ENCODE measurements around the gene FAM13B.
"Not testable (repeated sequence)": the region's sequence is repeated elsewhere in the genome, so short reads cannot be mapped to it uniquely, and the experiment has no call there.

The FAM13B gene

DNA sequence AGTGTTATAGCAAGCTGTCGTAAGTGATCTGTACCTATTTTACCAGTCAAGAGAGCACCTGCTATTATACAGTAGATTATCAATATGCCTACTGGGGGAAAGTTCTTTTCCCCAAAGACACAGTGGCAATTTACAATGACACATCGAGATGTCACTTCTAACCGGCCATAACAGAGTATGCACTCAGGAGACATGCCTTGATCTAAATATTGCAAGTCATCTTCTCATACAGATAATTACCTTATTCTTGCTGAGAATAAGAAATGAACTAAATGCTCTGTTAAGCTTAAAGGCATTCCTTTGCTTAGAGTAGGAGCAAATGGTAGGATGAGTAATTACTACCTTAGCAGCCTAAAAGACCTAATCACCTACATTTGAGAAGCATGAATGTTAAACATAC, 72.1 kb downstream of the FAM13B start:
- no peak for DNase-seq (ENCODE audit: low read depth)

DNA sequence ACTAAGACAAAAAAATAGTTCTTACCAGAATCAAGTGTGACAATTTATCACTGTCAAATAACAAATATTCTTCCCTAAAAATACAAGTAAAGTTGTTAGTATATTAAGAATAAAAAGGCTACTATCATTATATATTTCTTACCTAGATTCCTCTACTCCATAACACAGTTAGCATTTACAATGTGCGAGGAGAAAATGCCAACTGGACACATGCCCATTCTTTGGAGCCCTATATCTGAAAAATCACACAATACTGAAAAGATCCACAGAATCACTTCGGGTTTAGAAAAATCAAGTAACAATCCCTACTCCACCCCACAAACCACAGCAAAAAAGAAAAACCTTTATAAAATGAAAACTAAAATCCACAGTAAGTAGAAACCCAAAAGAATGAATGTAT, 72.7 kb downstream of the FAM13B start:
- DNase-seq (ENCODE audit: low read depth), result no peak

DNA sequence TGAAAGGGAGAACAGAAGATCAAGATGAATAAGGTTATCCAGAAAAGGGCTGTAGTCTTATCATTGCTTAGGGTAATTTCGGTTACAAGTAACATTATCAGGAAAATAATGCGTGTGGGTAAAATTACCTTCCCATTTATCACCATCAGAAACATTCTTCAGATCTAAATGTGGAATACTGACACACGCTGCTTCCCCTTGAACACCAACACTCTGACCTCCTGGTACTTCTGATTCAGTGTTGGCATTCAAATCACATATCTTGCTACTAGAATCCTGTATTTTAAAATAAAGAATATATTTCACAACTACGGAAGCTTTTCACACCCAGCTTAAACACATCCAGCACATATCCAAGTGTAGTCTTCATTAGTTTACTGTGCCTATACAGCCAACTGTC, 73.4 kb downstream of the FAM13B start:
- DNase-seq (ENCODE audit: low read depth), result no peak

DNA sequence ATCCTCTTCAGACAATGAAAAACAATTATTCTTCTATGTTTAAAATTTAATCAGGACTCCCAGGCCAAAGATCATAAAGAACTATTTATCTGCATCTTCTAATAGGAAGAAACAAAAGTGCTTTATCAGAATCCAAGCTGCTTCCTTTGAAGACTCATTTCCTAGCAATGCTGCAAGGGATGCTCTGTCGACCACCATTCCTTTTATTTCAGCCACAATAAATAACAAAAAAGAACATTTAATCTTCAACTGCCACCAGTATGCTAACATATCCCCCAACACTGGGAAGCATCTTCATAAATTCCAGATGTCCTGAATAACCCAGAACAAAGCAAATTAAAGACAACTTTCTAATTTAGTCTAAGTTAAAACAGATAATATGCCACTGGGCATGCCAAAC, 74.9 kb downstream of the FAM13B start:
- DNase-seq (ENCODE audit: low read depth), result no peak

DNA sequence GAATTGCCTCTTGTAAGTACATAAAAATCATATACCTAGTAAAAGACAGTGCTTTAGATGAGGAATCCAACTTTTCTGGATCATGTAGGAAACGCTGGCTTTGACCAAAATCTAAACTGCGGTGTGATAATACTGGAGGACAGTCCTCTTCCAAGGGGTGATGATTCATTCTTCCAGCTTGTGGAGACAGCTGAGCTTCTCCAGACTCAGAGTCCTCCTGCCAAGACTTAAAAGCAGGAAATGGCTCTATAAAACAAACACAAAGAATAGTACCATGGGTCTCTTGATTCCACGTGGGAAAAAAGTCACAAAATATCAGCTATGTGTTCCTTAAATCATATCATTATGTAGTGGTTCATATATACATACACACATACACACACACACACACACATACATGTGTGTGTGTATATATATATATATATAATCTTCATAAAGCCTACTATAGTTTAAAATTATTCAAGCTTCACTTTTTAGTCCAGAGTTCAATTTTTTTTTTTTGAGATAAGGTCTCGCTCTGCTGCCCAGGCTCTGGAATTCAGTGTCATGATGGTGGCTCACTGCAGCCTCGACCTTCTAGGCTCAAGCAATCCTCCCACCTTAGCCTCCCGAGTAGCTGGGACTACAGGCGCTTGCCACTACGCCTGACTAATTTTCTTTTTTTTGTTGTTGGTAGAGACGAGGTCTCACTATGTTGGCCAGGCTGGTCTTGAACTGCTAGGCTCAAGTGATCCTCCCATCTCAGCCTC, 78.6 kb downstream of the FAM13B start:
- no peak for DNase-seq (ENCODE audit: low read depth)

DNA sequence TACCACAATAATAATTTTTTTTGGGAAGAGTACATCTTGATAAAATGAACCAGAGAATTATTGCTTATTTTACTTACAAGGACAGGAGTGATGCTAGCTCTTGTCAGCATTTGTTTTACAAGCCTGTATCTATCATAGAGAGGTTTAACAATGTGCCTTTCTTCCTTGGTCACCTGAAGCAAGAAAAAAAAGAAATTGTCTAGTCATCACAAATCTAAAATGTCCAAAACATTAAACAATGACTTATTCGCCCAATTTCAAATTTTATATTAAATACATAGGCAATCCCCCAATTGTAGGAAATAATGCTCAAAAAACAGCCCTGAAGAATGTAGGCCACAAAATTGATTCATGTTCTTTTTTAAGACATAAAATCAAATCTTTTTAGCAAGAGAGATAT, 87.1 kb downstream of the FAM13B start:
- no peak for DNase-seq (ENCODE audit: low read depth)

DNA sequence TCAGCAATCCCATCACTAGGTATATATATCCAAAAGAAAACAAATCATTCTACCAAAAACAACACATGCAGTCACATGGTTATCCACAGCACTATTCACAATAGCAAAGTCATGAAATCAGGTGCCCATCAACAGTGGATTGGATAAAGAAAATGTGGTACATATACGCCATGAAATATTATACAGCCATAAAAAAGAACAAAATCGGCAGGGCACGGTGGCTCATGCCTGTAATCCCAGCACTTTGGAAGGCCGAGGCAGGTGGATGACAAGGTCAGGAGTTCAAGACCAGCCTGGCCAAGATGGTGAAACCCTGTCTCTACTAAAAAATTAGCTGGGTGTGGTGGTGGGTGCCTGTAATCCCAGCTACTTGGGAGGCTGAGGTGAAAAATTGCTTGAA, 88.6 kb downstream of the FAM13B start:
- not testable (repeated sequence) for DNase-seq (ENCODE audit: low read depth)

DNA sequence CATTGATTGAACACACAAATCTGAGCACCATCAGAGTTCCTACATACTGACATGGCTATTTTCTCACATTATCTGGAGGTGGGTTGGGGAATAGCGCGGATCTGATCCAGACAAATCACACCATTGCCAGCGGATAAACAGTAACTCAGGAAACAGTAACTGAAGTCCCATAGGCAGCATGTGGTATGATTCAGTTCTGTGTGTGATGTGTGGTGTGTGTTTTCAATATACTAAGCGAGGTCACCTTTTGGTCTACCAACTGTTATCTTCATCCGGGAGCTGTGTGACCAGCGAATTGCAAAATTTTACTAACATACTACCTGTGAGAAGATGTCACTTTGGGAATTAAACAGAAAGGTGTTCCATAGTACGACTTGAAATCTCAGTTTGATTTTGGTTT, 93.5 kb downstream of the FAM13B start:
- no peak for DNase-seq (ENCODE audit: low read depth)

DNA sequence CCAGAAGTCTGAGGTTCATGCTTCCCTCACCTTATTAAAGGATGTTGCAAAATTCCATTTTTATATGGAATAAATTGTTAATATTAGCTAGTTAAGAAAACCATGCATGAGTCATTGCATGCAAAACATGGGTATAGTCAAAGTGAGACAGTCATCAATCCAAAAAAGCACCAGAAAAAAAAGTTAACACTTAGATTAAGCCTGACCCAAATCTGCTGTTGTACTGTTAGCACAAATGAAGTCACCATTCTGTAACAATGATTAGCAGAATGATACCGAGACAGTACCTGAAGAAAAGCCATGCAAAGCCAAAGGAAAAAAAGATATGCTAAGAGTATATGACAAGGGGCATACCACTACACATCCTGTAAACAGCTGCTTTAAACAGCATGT, 94.1 kb downstream of the FAM13B start:
- no peak for DNase-seq (ENCODE audit: low read depth)

DNA sequence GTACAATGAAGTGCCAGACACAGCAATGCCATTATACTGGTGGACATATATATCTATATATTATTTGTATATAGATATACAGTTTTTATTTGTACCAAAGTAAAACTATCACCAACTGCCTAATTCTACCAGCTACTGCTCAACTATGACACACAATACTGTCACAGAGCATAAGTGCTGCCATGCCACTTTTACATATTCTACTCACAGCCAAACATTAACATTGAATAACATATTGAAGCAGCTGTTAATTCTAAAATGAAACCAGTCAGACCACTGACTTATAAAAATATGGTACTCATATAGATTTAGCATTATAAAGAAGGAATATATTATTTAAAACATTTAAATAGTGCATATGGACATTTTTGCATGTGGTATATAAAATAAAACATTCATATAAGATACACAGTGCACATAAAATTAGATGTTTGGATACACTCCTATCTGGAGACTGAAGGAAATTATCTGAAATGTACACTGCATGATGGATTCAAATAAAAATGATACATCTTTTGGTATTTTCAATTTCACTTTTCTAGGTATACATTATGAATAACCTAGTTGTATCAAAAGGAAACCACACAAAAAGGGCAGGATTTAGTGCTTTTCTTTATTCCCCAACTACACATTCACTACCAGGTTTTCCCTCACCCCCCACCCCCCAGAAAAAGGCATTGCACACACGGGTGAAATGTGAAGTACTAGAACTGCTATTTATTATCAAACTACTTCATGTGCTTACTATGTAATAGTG, 94.7 kb downstream of the FAM13B start:
- DNase-seq (ENCODE audit: low read depth), result no peak

DNA sequence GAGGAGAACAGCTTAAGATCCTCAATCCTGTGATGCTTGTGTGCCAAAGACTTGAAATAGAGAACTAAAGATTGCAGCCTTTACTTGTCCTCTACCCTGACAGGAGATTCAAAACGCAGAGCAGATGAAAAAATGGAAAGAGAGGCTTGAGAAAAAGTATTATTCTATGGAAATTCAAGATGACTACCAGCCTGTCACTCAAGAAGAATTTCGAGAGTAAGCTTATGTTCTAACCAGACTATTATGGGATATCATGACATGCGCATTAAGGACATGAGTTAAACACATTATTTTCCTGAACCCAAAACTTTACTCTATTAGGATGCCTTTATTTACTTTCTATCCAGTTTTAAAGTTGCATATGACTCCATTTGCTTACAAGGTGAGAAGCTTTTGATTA, 97.2 kb downstream of the FAM13B start:
- no peak for DNase-seq (ENCODE audit: low read depth)

DNA sequence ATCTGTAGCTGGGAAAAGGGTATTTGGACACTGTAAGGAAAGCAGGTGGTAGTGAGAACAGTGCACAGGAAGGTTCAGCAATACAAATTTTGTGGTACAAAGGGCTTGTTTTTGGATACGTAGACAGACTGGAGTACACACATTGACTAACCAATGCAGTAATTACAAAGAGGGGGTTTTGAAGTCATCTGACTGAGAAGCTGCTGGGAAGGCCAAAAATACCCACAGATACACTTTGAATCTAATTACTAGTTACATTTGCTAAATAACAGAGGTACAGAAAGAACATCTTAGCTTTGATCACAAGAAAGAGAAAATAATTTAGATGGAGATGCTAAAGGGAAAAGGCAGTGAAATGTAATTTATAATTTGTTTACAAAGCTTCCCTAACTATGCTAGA, 97.7 kb downstream of the FAM13B start:
- DNase-seq (ENCODE audit: low read depth), result no peak

DNA sequence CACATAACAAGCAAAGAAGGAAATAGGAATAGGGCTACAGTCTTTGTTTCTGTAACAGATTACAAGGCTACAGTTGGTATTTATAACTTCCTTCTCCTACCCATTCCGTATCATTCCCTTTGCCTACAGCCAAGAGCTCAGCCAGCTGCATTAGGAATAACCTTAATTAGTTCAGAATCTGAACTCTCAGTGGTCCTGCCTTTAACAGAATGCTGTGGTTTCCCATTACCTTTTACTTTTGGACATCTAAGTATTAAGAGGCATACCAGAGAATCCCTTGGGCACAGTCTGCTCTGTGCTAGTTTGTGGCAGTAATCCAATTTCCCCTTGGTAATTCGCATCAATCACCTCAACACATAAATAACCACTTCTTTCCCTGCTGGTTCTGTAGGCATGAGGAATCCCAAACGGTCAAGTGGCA, 99.4 kb downstream of the FAM13B start:
- DNase-seq (ENCODE audit: low read depth), result no peak

DNA sequence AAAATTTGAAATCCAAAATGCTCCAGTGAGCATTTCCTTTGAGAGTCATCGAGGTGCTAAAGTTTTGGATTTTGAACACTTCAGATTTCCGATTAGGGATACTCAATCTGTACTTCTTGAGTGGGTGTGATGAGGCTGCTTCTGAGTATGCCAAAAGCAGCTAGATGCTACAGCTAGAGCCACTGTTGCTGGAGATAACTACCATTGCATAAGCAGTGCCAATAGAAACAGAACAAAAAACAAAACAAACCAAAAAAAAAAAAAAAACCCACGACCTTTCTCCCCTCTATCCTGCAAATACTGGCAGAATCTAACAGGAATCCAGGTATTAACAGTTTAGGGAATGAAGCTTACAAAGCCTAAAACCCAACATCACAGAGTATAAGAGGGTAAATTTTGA, 100.1 kb downstream of the FAM13B start:
- no peak for DNase-seq (ENCODE audit: low read depth)

DNA sequence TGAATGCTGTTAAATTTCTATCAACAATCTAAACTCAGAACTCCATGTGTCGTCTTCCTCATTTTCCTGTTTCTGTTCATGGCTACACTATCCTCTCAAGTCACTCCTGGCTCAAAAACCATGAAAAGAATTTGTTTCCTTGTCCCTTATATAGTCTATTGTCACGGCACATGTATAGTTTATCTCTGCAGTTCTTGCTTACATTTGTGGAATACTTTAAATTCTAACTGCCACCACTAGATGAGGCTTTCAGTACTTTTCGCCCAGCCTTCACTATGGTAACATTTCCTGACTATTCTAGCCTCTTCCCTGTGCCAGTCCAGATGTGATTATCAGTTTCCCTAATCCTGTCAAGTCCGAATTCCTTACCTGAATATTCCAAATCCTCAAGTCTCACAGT, 109.0 kb downstream of the FAM13B start:
- DNase-seq (ENCODE audit: low read depth), result no peak

DNA sequence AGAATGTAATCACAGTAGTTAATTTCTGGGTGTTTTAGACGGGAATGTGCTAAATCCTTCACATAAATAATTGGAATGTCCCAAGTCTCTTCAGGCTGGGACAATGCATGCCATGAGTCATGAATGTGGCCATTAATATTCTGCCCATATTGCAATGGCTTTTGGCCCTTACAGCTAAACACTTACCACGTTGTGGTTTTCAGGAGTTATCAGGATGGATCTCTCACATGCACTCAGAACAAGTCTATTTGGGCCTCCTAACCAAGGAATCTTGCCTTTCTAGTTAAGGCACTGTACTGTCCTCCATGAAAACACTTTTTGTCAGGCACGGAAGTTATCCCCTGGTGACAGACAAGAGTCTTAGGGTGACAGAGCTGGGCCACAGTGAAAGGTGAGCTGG, 110.9 kb downstream of the FAM13B start:
- no peak for DNase-seq (ENCODE audit: low read depth)

DNA sequence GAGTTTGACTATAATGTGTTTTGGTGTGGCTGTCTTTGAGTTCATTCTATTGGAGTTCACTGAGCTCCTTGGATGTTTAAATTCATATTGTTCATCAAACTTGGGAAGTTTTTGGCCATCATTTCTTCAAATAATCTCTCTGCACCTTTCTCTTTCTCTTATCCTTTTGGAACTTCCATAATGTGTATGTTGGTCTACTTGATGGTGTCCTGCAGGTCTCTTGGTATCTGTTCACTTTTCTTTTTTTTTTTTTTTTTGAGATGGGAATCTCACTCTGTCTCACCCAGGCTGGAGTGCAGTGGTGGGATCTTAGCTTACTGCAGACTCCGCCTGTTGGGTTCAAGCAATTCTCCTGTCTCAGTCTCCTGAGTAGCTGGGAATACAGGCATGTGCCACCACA, 116.0 kb downstream of the FAM13B start:
- DNase-seq (ENCODE audit: low read depth), result no peak

DNA sequence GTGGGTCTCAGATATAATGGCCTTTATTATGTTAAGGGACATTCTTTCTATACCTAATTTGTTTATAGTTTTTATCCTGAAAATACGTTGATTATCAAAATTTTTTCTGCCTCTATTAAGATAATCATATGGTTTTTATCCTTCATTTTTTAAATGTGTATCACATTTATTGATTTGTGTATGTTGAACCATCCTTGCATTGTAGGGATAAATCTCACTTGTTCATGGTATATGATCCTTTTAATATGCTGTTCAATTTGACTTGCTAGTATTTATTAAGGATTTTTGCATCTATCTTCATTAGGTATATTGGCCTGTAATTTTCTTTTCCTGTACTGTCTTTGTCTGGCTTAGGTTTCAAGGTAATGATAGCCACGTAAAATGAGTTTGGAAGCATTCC, 118.1 kb downstream of the FAM13B start:
- no peak for DNase-seq (ENCODE audit: low read depth)

DNA sequence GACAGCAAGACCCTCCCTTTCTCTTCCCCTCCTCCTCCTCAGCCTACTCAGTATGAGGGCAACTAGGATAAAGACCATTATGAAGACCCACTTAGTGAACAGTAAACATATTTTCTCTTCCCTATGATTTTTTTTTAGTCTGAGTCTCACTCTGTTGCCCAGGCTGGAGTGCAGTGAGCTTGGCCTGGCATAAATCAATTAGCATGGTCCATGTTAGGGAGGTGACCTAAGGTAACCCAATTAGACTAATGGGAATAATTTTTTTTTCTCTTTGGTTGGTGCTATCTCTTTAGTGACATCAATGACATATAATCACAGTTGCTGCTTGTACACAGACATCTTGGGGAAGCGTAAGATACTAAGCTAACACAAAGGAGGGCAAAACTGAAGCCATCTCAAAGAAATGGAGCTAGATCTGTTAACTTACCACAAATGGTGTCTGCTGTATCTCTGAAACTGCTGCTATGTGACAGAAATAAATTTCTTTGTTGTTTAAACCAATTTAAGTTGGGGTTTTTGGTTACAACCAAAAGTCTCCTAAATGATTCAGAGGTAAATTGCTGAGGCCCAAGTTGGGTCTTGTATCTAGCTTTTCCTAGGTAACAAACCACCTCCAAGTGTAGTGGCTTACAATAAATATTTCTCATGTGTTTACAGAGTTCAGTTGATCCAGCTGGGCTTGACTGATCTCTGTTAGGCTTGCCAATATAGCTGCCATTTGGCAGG, 130.3 kb downstream of the FAM13B start:
- DNase-seq (ENCODE audit: low read depth), result no peak

DNA sequence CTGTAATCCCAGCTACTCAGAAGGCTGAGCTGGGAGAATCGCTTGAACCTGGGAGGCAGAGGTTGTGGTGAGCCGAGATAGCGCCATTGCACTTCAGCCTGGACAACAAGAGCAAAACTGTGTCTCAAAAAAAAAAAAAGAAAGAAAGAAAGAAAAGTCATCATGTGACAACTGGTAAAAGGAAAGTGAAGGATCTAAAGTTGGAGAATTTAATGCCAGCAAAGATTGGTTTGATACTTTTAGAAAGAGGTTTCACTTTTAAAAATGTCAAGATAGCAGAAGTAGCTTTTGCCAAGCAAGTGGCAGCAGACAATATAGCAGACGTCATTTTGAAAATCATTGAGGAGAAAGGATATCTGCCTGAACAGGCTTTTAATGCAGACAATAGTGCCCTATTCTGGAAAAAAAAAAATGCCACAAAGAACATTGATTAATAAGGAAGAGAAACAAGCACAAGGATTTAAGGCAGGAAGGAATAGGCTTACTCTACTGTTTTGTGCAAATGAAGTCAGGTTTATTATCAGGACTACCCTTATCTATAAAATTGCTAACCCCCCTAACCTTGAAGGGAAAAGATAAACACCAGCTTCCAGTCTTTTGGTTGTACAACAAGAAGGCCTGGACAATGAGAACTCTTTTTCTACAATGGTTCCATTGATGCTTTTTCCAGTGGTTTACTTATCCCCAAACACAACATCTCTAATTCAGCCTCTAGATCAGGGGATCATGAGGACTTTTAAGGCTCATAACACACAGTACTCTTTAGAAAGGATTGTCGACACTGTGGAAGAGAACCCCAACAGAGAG, 131.7 kb downstream of the FAM13B start:
- no peak for DNase-seq (ENCODE audit: low read depth)

DNA sequence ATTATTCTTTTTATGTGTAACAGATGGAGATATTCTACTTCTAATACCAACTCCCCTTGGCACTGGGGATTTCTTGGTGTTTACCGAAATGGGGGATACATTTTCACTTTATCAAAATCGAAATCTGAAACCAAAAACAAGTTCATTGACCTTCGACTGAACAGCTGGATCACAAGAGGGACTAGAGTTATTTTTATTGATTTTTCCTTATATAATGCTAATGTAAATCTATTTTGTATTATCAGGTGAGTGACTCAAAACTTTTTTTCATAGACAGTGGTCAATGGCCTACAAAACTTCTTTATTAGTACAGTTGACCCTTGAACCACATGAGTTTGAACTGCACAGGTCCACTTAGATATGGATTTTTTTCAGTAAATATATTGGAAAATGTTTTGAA, 133.4 kb downstream of the FAM13B start:
- no peak for DNase-seq (ENCODE audit: low read depth)

DNA sequence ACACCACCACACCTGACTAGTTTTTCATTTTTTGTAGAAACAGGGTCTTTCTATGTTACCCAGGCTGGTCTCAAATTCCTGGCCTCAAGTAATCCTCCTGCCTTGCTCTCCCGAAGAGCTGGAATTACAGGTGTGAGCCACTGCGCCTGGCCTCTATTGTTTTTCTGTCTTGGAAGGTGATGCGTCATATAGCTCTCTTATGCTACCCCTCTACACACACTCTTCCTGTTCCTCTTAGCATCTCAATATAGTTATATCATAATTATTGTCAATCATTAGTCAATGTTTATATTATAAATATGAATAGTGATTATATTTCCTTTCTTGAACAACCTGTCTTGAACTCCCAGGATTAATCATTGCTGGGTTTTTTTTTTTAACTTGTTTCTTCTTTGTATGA, 136.3 kb downstream of the FAM13B start:
- no peak for DNase-seq (ENCODE audit: low read depth)
